HepG2 (cell line): ENCODE measurements around the gene SLC35B2. TPM values are rescaled to one million over a fixed set of nuclear protein-coding genes. Genes with fewer than 3 reads are reported as not detected.

Experiments
- HNF4A ChIP-seq: sonication (generic); formaldehyde crosslinking; IDR thresholded peaks from 2 replicates; pipeline ENCODE4 v1.4.0; 2020; ENCODE audit warnings: missing genetic modification reagents
- POLR2A ChIP-seq, 2 experiments: IDR thresholded peaks; 2 replicates each; pipeline ENCODE4 v1.6.1; 2011; ENCODE audit warnings: low read depth in 2 of 2, low read length in 2 of 2, mild to moderate bottlenecking in 1 of 2, moderate library complexity in 1 of 2; ENCODE audit not compliant: insufficient read depth in 1 of 2
- SETDB1 ChIP-seq: sonication (generic); formaldehyde crosslinking; IDR thresholded peaks from 2 replicates; pipeline ENCODE4 v1.5.1; 2020; ENCODE audit warnings: missing genetic modification reagents, mild to moderate bottlenecking, borderline replicate concordance
- ZBTB42 ChIP-seq: sonication (generic); formaldehyde crosslinking; IDR thresholded peaks from 2 replicates; pipeline ENCODE4 v1.5.0; 2020; ENCODE audit warnings: mild to moderate bottlenecking, missing genetic modification reagents
- ZKSCAN8 ChIP-seq: IDR thresholded peaks from 2 replicates; pipeline ENCODE4 v1.6.1; 2016; ENCODE audit warnings: borderline replicate concordance, missing genetic modification reagents, missing compliant biosample characterization
- ZNF30 ChIP-seq: sonication (generic); formaldehyde crosslinking; IDR thresholded peaks from 2 replicates; pipeline ENCODE4 v1.5.0; 2020; ENCODE audit warnings: mild to moderate bottlenecking, missing genetic modification reagents
- ZNF430 ChIP-seq: sonication (generic); formaldehyde crosslinking; IDR thresholded peaks from 2 replicates; pipeline ENCODE4 v1.9.0; 2021; ENCODE audit warnings: mild to moderate bottlenecking, missing genetic modification reagents
- ZNF546 ChIP-seq: sonication (generic); formaldehyde crosslinking; conservative IDR thresholded peaks from 2 replicates; pipeline ENCODE4 v1.8.1; 2023; ENCODE audit warnings: mild to moderate bottlenecking, missing genetic modification reagents
- ZNF598 ChIP-seq: sonication (generic); formaldehyde crosslinking; IDR thresholded peaks from 2 replicates; pipeline ENCODE4 v1.5.1; 2020; ENCODE audit warnings: mild to moderate bottlenecking, missing genetic modification reagents, borderline replicate concordance
- ZNF788 ChIP-seq: sonication (generic); formaldehyde crosslinking; IDR thresholded peaks from 2 replicates; pipeline ENCODE4 v1.5.0; 2020; ENCODE audit warnings: mild to moderate bottlenecking, missing genetic modification reagents, borderline replicate concordance
- ZSCAN25 ChIP-seq: sonication (generic); formaldehyde crosslinking; IDR thresholded peaks from 2 replicates; pipeline ENCODE4 v1.8.0; 2022; ENCODE audit warnings: mild to moderate bottlenecking, missing genetic modification reagents
- polyA plus RNA-seq, 8 experiments: library from polyadenylated mRNA; depleted of rRNA in 3 of 8; stranded (reverse) in 7 of 8; unstranded in 1 of 8; fragments of >200 nt; fragmentation: Illumina TruSeq in 4 of 8; extraction: Trizol in 4 of 8; gene quantifications; 2 replicates each; pipeline versions ENCODE4 v1.2.1 to v1.2.3, GENCODE V29; 2011 to 2016; ENCODE audit warnings: low read depth in 4 of 8, missing spikeins in 1 of 8, mixed read lengths in 1 of 8; ENCODE audit not compliant: insufficient read depth in 1 of 8
- total RNA-seq, 5 experiments: library from RNA; depleted of rRNA; stranded (reverse); fragments of >200 nt; fragmentation: Illumina TruSeq; extraction: Trizol; gene quantifications; 2 replicates each; pipeline ENCODE4 v1.2.3, GENCODE V29; 2016; ENCODE audit warnings: low read depth in 1 of 5
- TF ChIP-seq, protein P1 (sequence below): sonication (generic); formaldehyde crosslinking; IDR thresholded peaks from 2 replicates; pipeline ENCODE4 v1.4.0; 2020; ENCODE audit warnings: mild to moderate bottlenecking, missing genetic modification reagents
- TF ChIP-seq, protein P2 (sequence below): sonication (generic); formaldehyde crosslinking; IDR thresholded peaks from 2 replicates; pipeline ENCODE4 v1.5.0; 2020; ENCODE audit warnings: mild to moderate bottlenecking, missing genetic modification reagents, borderline replicate concordance
- TF ChIP-seq, protein P3 (sequence below): fragments of 450-650 bp; IDR thresholded peaks from 2 replicates; pipeline ENCODE4 v1.6.1; 2016
- TF ChIP-seq, protein P4 (sequence below): sonication (generic); formaldehyde crosslinking; IDR thresholded peaks from 2 replicates; pipeline ENCODE4 v1.4.0; 2020; ENCODE audit warnings: mild to moderate bottlenecking, missing genetic modification reagents

SLC35B2 gene
- total and polyA plus RNA-seq, 2 of the 13 experiments (the other 11 are each of a cell fraction or from before 2014, with no cell fraction given) = 61.1 to 148 TPM

DNA sequence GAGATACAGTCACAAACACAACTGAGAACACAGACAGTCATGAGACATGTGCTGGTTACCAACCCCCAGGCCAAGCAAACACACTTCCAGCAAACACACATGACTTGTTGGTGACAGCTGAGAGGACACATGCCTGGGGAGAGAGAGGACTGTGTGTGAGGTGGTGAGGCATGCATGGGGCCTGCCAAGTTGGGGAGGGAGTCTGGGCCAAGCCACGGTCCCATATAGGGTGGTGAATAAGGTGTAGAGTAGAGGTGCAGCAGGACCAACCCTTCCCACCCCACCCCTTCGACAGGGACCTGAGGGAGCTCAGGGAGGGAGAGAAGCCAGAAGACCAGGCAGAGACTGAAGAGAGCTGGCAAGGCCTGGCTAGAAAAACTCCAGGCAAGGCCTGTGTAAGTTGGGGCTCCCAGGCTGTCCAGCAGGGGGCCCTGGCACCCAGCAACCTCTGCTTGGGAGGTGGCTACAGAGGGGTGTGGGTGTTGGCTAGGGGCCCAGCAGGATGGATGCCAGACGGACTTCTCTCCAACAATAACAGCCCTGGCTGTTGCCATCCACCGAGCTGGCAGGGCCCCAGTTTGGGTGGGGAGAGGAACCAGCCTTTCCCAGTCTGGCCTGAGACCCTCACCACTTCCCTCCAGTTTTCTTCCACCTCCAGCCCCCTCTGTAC is 35.9 kb downstream of the SLC35B2 start (continued):
- TF ChIP-seq, protein P1, sequence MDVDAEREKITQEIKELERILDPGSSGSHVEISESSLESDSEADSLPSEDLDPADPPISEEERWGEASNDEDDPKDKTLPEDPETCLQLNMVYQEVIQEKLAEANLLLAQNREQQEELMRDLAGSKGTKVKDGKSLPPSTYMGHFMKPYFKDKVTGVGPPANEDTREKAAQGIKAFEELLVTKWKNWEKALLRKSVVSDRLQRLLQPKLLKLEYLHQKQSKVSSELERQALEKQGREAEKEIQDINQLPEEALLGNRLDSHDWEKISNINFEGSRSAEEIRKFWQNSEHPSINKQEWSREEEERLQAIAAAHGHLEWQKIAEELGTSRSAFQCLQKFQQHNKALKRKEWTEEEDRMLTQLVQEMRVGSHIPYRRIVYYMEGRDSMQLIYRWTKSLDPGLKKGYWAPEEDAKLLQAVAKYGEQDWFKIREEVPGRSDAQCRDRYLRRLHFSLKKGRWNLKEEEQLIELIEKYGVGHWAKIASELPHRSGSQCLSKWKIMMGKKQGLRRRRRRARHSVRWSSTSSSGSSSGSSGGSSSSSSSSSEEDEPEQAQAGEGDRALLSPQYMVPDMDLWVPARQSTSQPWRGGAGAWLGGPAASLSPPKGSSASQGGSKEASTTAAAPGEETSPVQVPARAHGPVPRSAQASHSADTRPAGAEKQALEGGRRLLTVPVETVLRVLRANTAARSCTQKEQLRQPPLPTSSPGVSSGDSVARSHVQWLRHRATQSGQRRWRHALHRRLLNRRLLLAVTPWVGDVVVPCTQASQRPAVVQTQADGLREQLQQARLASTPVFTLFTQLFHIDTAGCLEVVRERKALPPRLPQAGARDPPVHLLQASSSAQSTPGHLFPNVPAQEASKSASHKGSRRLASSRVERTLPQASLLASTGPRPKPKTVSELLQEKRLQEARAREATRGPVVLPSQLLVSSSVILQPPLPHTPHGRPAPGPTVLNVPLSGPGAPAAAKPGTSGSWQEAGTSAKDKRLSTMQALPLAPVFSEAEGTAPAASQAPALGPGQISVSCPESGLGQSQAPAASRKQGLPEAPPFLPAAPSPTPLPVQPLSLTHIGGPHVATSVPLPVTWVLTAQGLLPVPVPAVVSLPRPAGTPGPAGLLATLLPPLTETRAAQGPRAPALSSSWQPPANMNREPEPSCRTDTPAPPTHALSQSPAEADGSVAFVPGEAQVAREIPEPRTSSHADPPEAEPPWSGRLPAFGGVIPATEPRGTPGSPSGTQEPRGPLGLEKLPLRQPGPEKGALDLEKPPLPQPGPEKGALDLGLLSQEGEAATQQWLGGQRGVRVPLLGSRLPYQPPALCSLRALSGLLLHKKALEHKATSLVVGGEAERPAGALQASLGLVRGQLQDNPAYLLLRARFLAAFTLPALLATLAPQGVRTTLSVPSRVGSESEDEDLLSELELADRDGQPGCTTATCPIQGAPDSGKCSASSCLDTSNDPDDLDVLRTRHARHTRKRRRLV (CRISPR knock-in tag) = 0 out of 2 replicates have a peak, but pooled peaks have one; percentile 37
- TF ChIP-seq ZBTB42 (CRISPR knock-in tag) (0 out of 2 replicates have a peak, but pooled peaks have one; percentile 27), ZKSCAN8 (CRISPR knock-in tag) (peak; percentile 26; the same call in 1 of the 2 replicates), ZNF788 (CRISPR knock-in tag) (peak; percentile 48; the same call in 1 of the 2 replicates), HNF4A (CRISPR knock-in tag) (peak; percentile 30; the same call in 1 of the 2 replicates), ZSCAN25 (CRISPR knock-in tag) (peak; percentile 81; the same call in 1 of the 2 replicates), SETDB1 (CRISPR knock-in tag) (no peak), ZNF546 (CRISPR knock-in tag) (no peak; the same call in 1 of the 2 replicates), ZNF430 (CRISPR knock-in tag) (peak; percentile 69; the same call in 1 of the 2 replicates), ZNF30 (CRISPR knock-in tag) (no peak), POLR2A (IDR thresholded peaks at IDR 0.05; ENCODE audit: insufficient read depth in 1 of 2, low read depth in 2 of 2, low read length in 2 of 2) (no peak), ZNF598 (CRISPR knock-in tag) (peak; percentile 31; the same call in 1 of the 2 replicates)
- TF ChIP-seq, protein P2, sequence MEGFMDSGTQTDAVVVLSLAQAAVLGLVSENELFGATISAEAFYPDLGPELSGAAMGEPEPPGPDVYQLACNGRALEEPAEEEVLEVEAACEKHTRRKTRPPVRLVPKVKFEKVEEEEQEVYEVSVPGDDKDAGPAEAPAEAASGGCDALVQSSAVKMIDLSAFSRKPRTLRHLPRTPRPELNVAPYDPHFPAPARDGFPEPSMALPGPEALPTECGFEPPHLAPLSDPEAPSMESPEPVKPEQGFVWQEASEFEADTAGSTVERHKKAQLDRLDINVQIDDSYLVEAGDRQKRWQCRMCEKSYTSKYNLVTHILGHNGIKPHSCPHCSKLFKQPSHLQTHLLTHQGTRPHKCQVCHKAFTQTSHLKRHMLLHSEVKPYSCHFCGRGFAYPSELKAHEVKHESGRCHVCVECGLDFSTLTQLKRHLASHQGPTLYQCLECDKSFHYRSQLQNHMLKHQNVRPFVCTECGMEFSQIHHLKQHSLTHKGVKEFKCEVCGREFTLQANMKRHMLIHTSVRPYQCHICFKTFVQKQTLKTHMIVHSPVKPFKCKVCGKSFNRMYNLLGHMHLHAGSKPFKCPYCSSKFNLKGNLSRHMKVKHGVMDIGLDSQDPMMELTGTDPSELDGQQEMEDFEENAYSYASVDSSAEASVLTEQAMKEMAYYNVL (CRISPR knock-in tag) = no peak; the same call in 1 of the 2 replicates
- TF ChIP-seq, protein P3, sequence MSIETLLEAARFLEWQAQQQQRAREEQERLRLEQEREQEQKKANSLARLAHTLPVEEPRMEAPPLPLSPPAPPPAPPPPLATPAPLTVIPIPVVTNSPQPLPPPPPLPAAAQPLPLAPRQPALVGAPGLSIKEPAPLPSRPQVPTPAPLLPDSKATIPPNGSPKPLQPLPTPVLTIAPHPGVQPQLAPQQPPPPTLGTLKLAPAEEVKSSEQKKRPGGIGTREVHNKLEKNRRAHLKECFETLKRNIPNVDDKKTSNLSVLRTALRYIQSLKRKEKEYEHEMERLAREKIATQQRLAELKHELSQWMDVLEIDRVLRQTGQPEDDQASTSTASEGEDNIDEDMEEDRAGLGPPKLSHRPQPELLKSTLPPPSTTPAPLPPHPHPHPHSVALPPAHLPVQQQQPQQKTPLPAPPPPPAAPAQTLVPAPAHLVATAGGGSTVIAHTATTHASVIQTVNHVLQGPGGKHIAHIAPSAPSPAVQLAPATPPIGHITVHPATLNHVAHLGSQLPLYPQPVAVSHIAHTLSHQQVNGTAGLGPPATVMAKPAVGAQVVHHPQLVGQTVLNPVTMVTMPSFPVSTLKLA = peak; percentile 88
- TF ChIP-seq, protein P4, sequence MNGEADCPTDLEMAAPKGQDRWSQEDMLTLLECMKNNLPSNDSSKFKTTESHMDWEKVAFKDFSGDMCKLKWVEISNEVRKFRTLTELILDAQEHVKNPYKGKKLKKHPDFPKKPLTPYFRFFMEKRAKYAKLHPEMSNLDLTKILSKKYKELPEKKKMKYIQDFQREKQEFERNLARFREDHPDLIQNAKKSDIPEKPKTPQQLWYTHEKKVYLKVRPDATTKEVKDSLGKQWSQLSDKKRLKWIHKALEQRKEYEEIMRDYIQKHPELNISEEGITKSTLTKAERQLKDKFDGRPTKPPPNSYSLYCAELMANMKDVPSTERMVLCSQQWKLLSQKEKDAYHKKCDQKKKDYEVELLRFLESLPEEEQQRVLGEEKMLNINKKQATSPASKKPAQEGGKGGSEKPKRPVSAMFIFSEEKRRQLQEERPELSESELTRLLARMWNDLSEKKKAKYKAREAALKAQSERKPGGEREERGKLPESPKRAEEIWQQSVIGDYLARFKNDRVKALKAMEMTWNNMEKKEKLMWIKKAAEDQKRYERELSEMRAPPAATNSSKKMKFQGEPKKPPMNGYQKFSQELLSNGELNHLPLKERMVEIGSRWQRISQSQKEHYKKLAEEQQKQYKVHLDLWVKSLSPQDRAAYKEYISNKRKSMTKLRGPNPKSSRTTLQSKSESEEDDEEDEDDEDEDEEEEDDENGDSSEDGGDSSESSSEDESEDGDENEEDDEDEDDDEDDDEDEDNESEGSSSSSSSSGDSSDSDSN = peak; percentile 78
